Vagina (tissue), 2 donors: ENCODE results near the gene OPRM1. TPM values are rescaled to one million over a fixed set of nuclear protein-coding genes. Genes with fewer than 3 reads are reported as not detected.

Experiments used
- DNase-seq, 2 donors: peaks; one replicate each; pipeline ENCODE4 v3.0.0-alpha.2; 2017; ENCODE audit errors: extremely low spot score in 2 of 2
- H3K27ac ChIP-seq: fragments of 200-600 bp; sonication (generic); one replicate; pipeline ENCODE4 v1.5.1; 2019
- H3K27me3 ChIP-seq: fragments of 200-600 bp; sonication (generic); one replicate; pipeline ENCODE4 v1.5.1; 2019
- H3K36me3 ChIP-seq, 2 donors: fragments of 200-600 bp; sonication (generic); one replicate each; pipeline ENCODE4 v1.5.1; 2017 to 2019
- H3K4me1 ChIP-seq: fragments of 200-600 bp; sonication (generic); one replicate; pipeline ENCODE4 v1.5.1; 2019
- H3K4me3 ChIP-seq, 2 donors: fragments of 200-600 bp; sonication (generic); 1 replicate in 1 of 2; 2 replicates in 1 of 2; pipeline ENCODE4 v1.5.1; 2016 to 2019
- H3K9me3 ChIP-seq: fragments of 200-600 bp; sonication (generic); one replicate; pipeline ENCODE4 v1.5.1; 2019
- POLR2A ChIP-seq, 2 donors: fragments of 450-650 bp; IDR thresholded peaks; one replicate each; pipeline ENCODE4 v1.6.1; 2017; ENCODE audit warnings: antibody characterized with exemption in 2 of 2, mild to moderate bottlenecking in 2 of 2, moderate library complexity in 2 of 2
- POLR2AphosphoS5 ChIP-seq, 2 donors: sonication (generic); formaldehyde crosslinking; IDR thresholded peaks; one replicate each; pipeline ENCODE4 v1.9.0; 2017; ENCODE audit warnings: antibody characterized with exemption in 2 of 2, mild to moderate bottlenecking in 2 of 2, low read depth in 1 of 2; ENCODE audit not compliant: insufficient read depth in 1 of 2
- intact Hi-C: fragments of 100-400 bp; cut with DNase I; formaldehyde crosslinking; loops from one replicate; pipeline ENCODE4 v1.15.1; 2023
- total RNA-seq: library from RNA; depleted of rRNA; stranded (reverse); fragments of >200 nt; gene quantifications from one replicate; pipeline ENCODE4 v1.2.3, GENCODE V29; 2016
- TF ChIP-seq, protein P1 (sequence below), 3 experiments: fragments of 450-650 bp in 2 of 3; fragments of 200-600 bp in 1 of 3; sonication (generic) in 1 of 3; IDR thresholded peaks; one replicate each; pipeline ENCODE4 v1.5.1; 2017 to 2019; ENCODE audit warnings: antibody characterized with exemption in 3 of 3, mild to moderate bottlenecking in 2 of 3, moderate library complexity in 2 of 3

The OPRM1 gene
- total RNA-seq, 1 donor from 2014 or later, result 0.98 TPM

DNA sequence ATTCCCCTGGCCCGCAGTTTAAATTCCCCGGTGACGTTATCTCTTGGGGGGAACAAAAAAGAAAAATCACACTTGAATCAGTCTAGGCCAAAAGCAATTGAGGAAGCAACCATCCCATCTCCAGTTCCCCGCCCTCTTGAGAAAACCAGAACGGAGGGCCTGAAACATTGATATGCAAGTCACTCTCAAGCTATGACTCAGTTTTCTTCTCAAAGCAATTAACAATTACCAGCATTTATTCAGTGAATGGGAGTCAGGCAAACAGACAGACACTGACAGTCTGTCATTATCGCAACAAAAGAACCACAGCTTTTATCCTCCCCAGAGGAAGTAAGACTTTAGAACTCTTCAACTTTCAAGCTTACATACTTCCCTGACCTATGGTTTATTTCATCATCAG, 100.9 kb downstream of the OPRM1 start:
- Histone ChIP-seq H3K27me3 (no peaks in the 10 kb centered on the region), H3K27ac (no peak overlapping the region), H3K4me1 (no peaks in the 10 kb centered on the region), H3K4me3 (no peak overlapping the region), H3K9me3 (no peaks in the 10 kb centered on the region), H3K36me3 (no peaks in the 10 kb centered on the region)
- no peak for DNase-seq
- intact Hi-C loops, result no loop called here
- TF ChIP-seq, protein P1, sequence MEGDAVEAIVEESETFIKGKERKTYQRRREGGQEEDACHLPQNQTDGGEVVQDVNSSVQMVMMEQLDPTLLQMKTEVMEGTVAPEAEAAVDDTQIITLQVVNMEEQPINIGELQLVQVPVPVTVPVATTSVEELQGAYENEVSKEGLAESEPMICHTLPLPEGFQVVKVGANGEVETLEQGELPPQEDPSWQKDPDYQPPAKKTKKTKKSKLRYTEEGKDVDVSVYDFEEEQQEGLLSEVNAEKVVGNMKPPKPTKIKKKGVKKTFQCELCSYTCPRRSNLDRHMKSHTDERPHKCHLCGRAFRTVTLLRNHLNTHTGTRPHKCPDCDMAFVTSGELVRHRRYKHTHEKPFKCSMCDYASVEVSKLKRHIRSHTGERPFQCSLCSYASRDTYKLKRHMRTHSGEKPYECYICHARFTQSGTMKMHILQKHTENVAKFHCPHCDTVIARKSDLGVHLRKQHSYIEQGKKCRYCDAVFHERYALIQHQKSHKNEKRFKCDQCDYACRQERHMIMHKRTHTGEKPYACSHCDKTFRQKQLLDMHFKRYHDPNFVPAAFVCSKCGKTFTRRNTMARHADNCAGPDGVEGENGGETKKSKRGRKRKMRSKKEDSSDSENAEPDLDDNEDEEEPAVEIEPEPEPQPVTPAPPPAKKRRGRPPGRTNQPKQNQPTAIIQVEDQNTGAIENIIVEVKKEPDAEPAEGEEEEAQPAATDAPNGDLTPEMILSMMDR (IDR thresholded peaks at IDR 0.05), result no peak
- TF ChIP-seq POLR2A (IDR thresholded peaks at IDR 0.05) (no peak), POLR2AphosphoS5 (IDR thresholded peaks at IDR 0.05; ENCODE audit: insufficient read depth in 1 of 2, low read depth in 1 of 2) (no peak)

DNA sequence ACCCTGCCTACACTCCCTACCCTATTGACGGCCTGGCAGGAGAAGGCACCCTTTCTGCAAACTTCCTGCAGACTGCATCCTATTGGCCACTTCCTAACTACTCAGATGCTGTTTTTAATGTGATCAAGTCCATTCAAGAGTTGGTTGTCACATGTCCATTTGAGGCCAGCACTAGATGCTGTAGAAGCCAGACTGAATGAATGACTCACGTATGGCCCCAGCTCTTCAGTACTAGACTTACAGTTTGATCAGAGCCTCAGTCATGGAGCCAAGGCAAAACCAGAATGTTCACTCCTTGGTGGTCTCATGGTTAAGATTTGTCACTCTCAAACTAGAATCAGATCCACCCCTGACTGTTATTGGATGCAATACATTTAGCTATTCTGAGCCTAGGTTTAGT, 101.7 kb downstream of the OPRM1 start:
- no peaks in the 10 kb centered on the region for H3K36me3 ChIP-seq
- DNase-seq, result no peak
- intact Hi-C loops, result no loop called here
- H3K27ac ChIP-seq, result no peak overlapping the region
- H3K9me3 ChIP-seq, result no peaks in the 10 kb centered on the region
- H3K27me3 ChIP-seq, result no peaks in the 10 kb centered on the region
- no peaks in the 10 kb centered on the region for H3K4me1 ChIP-seq
- H3K4me3 ChIP-seq, result no peak overlapping the region
- TF ChIP-seq, protein P1 (IDR thresholded peaks at IDR 0.05), result no peak
- TF ChIP-seq POLR2A (IDR thresholded peaks at IDR 0.05), result no peak
- TF ChIP-seq POLR2AphosphoS5 (IDR thresholded peaks at IDR 0.05; ENCODE audit: insufficient read depth in 1 of 2, low read depth in 1 of 2), result no peak

DNA sequence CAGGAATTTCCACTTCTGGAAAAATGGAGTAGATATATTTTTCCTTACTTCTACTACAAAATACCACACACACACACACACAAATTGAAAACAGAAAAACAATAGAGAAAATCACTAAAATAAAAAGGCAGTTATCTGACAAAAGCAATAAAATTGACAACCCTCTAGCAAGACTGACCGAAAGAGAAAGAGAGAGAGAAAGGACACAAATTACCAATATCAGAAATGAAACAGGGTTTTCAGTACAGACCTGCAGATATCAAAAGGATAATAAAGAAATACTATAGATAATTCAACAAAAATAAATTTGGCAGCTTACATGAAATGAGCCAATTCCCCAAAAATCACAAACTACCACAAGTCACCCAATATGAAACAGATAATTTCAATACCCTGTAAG, 104.7 kb downstream of the OPRM1 start:
- no peaks in the 10 kb centered on the region for H3K27me3 ChIP-seq
- H3K9me3 ChIP-seq, result no peaks in the 10 kb centered on the region
- no peak overlapping the region for H3K27ac ChIP-seq
- DNase-seq, result no peak
- no peak overlapping the region for H3K4me3 ChIP-seq
- no peaks in the 10 kb centered on the region for H3K4me1 ChIP-seq
- H3K36me3 ChIP-seq, result no peaks in the 10 kb centered on the region
- intact Hi-C loops, result no loop called here
- TF ChIP-seq POLR2AphosphoS5 (IDR thresholded peaks at IDR 0.05; ENCODE audit: insufficient read depth in 1 of 2, low read depth in 1 of 2) (no peak), POLR2A (IDR thresholded peaks at IDR 0.05) (no peak)
- TF ChIP-seq, protein P1 (IDR thresholded peaks at IDR 0.05), result no peak

DNA sequence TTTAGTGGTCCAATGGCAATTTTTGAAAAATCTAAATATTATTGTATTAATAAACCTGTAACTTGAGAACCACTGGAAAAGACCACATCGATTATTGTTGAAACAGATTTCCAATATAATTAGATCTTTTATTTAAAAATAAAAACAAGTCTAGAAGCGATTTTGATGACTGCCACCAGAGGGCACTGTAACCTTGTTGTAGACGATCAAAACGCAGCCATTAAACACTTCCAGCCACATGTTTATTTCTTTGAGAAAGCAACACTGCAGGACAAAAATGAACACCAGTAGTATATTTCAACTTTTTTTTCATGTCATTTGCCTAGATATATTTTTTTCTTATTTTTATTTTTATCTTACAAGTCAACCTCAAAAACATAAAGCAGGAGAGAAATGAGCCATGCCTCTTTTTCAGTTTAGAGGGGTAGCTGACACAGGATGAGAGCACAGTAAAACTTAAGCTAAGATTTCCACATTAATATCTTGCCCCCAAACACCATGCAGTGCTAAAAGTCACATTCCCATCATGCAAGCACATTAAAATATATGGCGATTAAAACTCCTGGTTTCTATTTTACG, 115.4 kb downstream of the OPRM1 start:
- DNase-seq, result no peak
- no peaks in the 10 kb centered on the region for H3K27me3 ChIP-seq

More for the DNA sequence above, 115.4 kb downstream of the OPRM1 start:
- H3K9me3 ChIP-seq, result no peaks in the 10 kb centered on the region
- peak in 1 of 2 donors; percentile 60 for TF ChIP-seq POLR2AphosphoS5 (IDR thresholded peaks at IDR 0.05; ENCODE audit: insufficient read depth in 1 of 2, low read depth in 1 of 2)
- TF ChIP-seq, protein P1 (IDR thresholded peaks at IDR 0.05), result peak; percentile 45 to 85 (median 48)
- TF ChIP-seq POLR2A (IDR thresholded peaks at IDR 0.05), result no peak
- H3K27ac ChIP-seq, result no peak overlapping the region
- no peaks in the 10 kb centered on the region for H3K36me3 ChIP-seq
- no peaks in the 10 kb centered on the region for H3K4me1 ChIP-seq
- no peak overlapping the region for H3K4me3 ChIP-seq
- intact Hi-C loops, result loop anchor here (10.0 kb wide), 1 partner anchor 120 kb away; no protein-coding TSS in a partner anchor
